ENCODE results near the gene MAP2K3.

MAP2K3 gene

GRCh38 chr17:21240369-21241055 lies 44.0 kb upstream of the MAP2K3 start:
- no peaks in the 10 kb centered on the region for H3K9me3 ChIP-seq (ENCODE audit: low read length)
- no peak for TF ChIP-seq CTCF (IDR thresholded peaks at IDR 0.05; ENCODE audit: low read length)
- no peak for TF ChIP-seq EZH2 (IDR thresholded peaks at IDR 0.05; ENCODE audit: borderline replicate concordance, low read length)
- no peaks in the 10 kb centered on the region for H4K20me1 ChIP-seq (ENCODE audit: insufficient read depth, low read length)
- H3K79me2 ChIP-seq (ENCODE audit: insufficient read depth, low read length), result no peaks in the 10 kb centered on the region
- H3K4me1 ChIP-seq (ENCODE audit: insufficient read depth, low read length, severe bottlenecking), result no peaks in the 10 kb centered on the region
- no peak overlapping the region for H2AFZ ChIP-seq (ENCODE audit: low read length)
- H3K4me2 ChIP-seq (ENCODE audit: low read length), result no peak overlapping the region
- no peak overlapping the region for H3K4me3 ChIP-seq (ENCODE audit: low read depth, low read length, poor library complexity, severe bottlenecking)
- no peaks in the 10 kb centered on the region for H3F3A ChIP-seq (ENCODE audit: insufficient read depth, low read length)
- no peaks in the 10 kb centered on the region for H3K36me3 ChIP-seq (ENCODE audit: insufficient read depth, low read length)
- no peak overlapping the region for H3K9ac ChIP-seq (ENCODE audit: low read length)
- H3K27ac ChIP-seq (ENCODE audit: low read depth, low read length, poor library complexity, severe bottlenecking), result no peak overlapping the region
- no peaks in the 10 kb centered on the region; the same call in 1 of the 2 replicates for H3K27me3 ChIP-seq (ENCODE audit: insufficient read depth, low read length)
- no peaks in the 10 kb centered on the region for H3K9me2 ChIP-seq (ENCODE audit: low read depth, low read length)

GRCh38 chr17:21241564-21241963 lies 42.9 kb upstream of the MAP2K3 start:
- Histone ChIP-seq H3K9ac (ENCODE audit: low read length) (no peak overlapping the region), H4K20me1 (ENCODE audit: insufficient read depth, low read length) (no peaks in the 10 kb centered on the region), H3F3A (ENCODE audit: insufficient read depth, low read length) (no peaks in the 10 kb centered on the region), H3K4me1 (ENCODE audit: insufficient read depth, low read length, severe bottlenecking) (no peaks in the 10 kb centered on the region), H3K27me3 (ENCODE audit: insufficient read depth, low read length) (no peaks in the 10 kb centered on the region; the same call in 1 of the 2 replicates), H3K27ac (ENCODE audit: low read depth, low read length, poor library complexity, severe bottlenecking) (no peak overlapping the region), H3K4me3 (ENCODE audit: low read depth, low read length, poor library complexity, severe bottlenecking) (no peak overlapping the region), H3K79me2 (ENCODE audit: insufficient read depth, low read length) (no peaks in the 10 kb centered on the region), H3K4me2 (ENCODE audit: low read length) (no peak overlapping the region), H3K9me2 (ENCODE audit: low read depth, low read length) (no peaks in the 10 kb centered on the region), H3K9me3 (ENCODE audit: low read length) (no peaks in the 10 kb centered on the region), H2AFZ (ENCODE audit: low read length) (no peak overlapping the region), H3K36me3 (ENCODE audit: insufficient read depth, low read length) (no peaks in the 10 kb centered on the region)
- TF ChIP-seq CTCF (IDR thresholded peaks at IDR 0.05; ENCODE audit: low read length) (no peak), EZH2 (IDR thresholded peaks at IDR 0.05; ENCODE audit: borderline replicate concordance, low read length) (no peak)

GRCh38 chr17:21242026-21242697 lies 42.3 kb upstream of the MAP2K3 start:
- TF ChIP-seq CTCF (IDR thresholded peaks at IDR 0.05; ENCODE audit: low read length), result no peak
- no peak for TF ChIP-seq EZH2 (IDR thresholded peaks at IDR 0.05; ENCODE audit: borderline replicate concordance, low read length)
- no peaks in the 10 kb centered on the region for H3K9me2 ChIP-seq (ENCODE audit: low read depth, low read length)
- no peak overlapping the region for H3K4me3 ChIP-seq (ENCODE audit: low read depth, low read length, poor library complexity, severe bottlenecking)
- H2AFZ ChIP-seq (ENCODE audit: low read length), result no peak overlapping the region
- H3K9me3 ChIP-seq (ENCODE audit: low read length), result no peaks in the 10 kb centered on the region
- H3K4me1 ChIP-seq (ENCODE audit: insufficient read depth, low read length, severe bottlenecking), result no peaks in the 10 kb centered on the region
- no peaks in the 10 kb centered on the region for H3K36me3 ChIP-seq (ENCODE audit: insufficient read depth, low read length)
- no peak overlapping the region for H3K4me2 ChIP-seq (ENCODE audit: low read length)
- H3K27ac ChIP-seq (ENCODE audit: low read depth, low read length, poor library complexity, severe bottlenecking), result no peak overlapping the region
- no peaks in the 10 kb centered on the region for H4K20me1 ChIP-seq (ENCODE audit: insufficient read depth, low read length)
- no peaks in the 10 kb centered on the region for H3F3A ChIP-seq (ENCODE audit: insufficient read depth, low read length)
- H3K79me2 ChIP-seq (ENCODE audit: insufficient read depth, low read length), result no peaks in the 10 kb centered on the region
- no peak overlapping the region for H3K9ac ChIP-seq (ENCODE audit: low read length)
- H3K27me3 ChIP-seq (ENCODE audit: insufficient read depth, low read length), result no peaks in the 10 kb centered on the region; the same call in 1 of the 2 replicates

All from OCI-LY1 (cell line).